ENCODE data around the gene ATP6V0C. TPM values are rescaled to one million over a fixed set of nuclear protein-coding genes. Genes with fewer than 3 reads are reported as not detected.

ATP6V0C gene
- total RNA-seq, 8 experiments from 2014 or later = 24.7 to 75.3 (median 47.4) TPM

DNA sequence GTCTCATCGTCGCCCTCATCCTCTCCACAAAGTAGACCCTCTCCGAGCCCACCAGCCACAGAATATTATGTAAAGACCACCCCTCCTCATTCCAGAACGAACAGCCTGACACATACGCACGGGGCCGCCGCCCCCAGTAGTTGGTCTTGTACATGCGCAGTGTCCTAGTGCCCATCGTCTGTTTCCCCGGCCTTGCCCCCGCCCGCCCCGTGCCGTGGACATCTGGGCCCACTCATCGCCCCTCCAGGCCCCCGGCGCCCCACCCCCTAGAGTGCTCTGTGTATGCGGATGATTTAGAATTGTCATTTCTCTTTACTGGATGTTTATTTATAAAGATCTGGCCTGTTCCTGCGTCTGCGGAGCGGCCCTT lies 5.9 kb downstream of the ATP6V0C start:
- Histone ChIP-seq H3K4me1 (replicated peaks in 1 of 2) (peaks cover 16 to 19% of the 10 kb centered on the region in 2 donors), H3K27ac (peak overlapping the region in 1 of 2 donors; percentile 85), H3K4me3 (peak overlapping the region; percentile 59 to 97 (median 69))
- ATAC-seq (replicated peaks in 6 of 8) = peak in 5 of 8 experiments; percentile 3 to 42 (median 28)
- 0 to 70% methylated on average over 1 to 6 of the region's 22 CpGs; no CpG with 5 or more reads in 8 of the 10 experiments for WGBS, 10 experiments
- in situ Hi-C loops (cut with MboI; ENCODE audit: low pct_unique_long_range_greater_than_20kb in 2 of 9, low sequenced_read_pairs in 9 of 9, unreplicated experiment in 9 of 9) = no loop called here

DNA sequence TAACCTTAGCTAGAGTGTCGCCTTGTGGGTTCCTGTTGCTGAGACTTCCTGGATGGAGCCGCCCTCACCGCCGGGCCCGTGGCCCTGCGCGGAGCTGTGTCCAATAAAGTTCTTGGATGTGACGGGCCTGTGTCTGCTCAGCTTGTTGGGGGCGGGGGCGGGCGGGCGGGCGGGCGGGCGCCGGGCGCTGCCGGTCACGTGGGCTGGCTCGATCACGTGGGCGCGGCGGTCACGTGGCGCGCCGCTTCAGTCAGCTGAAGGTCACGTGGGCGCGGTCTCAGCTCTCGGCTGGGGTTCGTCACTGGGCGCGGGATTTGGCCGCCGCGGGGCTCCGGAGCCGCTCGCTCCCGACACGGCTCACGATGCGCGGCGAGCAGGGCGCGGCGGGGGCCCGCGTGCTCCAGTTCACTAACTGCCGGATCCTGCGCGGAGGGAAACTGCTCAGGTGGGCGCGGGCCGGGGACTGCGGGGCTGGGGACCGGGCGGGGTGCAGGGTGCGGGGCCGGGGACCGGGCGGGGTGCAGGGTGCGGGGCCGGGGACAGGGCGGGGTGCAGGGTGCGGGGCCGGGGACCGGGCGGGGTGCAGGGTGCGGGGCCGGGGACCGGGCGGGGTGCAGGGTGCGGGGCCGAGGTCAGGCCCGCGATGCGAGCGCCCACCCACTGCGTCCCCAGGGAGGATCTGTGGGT lies 6.5 kb downstream of the ATP6V0C start, which contains the start of gene AMDHD2:
TSS of gene AMDHD2 (plus strand) at position 275 of the 687 bp plus-strand sequence. CDS start at position 363, 88 bp downstream.
- peak within 1 kb of the TSS; percentile 4 to 85 for H3K27ac ChIP-seq
- WGBS, 10 experiments = 0 to 13% (median 0%) methylated on average over 2 to 3 of the region's 83 CpGs; no CpG with 5 or more reads in 7 of the 10 experiments
- in situ Hi-C loops (cut with MboI; ENCODE audit: low pct_unique_long_range_greater_than_20kb in 2 of 9, low sequenced_read_pairs in 9 of 9, unreplicated experiment in 9 of 9) = no loop called here
- peak within 1 kb of the TSS; percentile 59 to 97 (median 69) for H3K4me3 ChIP-seq
- peaks cover 12 to 14% of the 10 kb centered on the region in 2 donors for H3K4me1 ChIP-seq (replicated peaks in 1 of 2)
- ATAC-seq (replicated peaks in 6 of 8) = peak; percentile 66 to 83 (median 77)

DNA sequence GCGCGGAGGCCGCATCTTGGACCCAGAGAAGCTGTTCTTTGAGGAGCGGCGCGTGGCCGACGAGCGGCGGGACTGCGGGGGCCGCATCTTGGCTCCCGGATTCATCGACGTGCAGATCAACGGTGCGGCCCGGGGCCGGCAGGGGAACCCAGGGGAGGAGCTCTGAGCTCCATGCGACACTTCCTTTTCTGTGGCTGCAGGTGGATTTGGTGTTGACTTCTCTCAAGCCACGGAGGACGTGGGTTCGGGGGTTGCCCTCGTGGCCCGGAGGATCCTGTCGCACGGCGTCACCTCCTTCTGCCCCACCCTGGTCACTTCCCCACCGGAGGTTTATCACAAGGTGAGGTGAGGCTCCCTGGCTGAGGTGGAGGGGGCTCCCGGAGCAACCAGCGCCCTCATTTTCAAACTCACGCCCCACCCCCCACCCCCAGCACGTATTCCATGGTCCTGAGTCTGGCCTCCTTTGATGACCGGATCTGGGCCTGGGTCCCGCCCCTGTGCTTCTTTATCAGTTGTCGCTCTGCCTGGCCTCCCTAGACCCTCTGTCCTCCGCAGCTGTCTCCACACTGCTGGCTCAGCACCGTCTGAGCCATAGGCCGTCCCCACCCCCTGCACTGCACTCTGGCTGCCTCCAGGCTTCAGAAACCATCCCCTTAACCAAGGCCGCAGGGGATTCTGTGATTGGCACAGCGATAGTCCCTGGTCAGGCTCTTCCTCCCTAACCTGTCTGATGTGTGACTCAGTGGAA lies 7.2 kb downstream of the ATP6V0C start:
- Histone ChIP-seq H3K27ac (peak overlapping the region in 1 of 2 donors; percentile 85), H3K4me1 (replicated peaks in 1 of 2) (peaks cover 6 to 10% of the 10 kb centered on the region in 2 donors), H3K4me3 (peak overlapping the region; percentile 59 to 97 (median 69))
- ATAC-seq (replicated peaks in 6 of 8) = peak in 6 of 8 experiments; percentile 6 to 28 (median 16)
- 0 to 48% (median 19%) methylated on average over 1 to 6 of the region's 41 CpGs; no CpG with 5 or more reads in 4 of the 10 experiments for whole genome bisulfite sequencing, 10 experiments
- in situ Hi-C loops (cut with MboI; ENCODE audit: low pct_unique_long_range_greater_than_20kb in 2 of 9, low sequenced_read_pairs in 9 of 9, unreplicated experiment in 9 of 9) = no loop called here

DNA sequence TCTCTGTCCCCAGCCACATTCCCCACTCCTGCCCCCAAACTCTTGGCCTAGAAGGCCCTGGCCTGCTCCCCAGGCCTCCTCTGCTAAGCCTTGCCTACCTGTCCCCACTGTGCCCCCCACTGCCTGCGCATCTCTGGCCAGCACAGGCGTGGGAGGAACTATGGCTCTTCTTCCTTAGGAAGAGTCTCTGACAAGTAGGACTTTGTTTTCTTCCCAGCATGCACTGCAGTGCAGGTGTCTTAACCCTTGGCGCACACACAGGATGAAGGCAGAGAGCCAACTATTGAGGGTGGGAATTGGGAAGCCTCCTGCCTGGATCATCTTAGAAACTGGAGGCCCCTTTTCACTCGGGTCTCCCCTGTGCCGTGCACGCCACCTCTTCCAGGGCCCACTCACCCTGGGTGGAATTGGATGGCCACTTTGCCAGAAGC lies 10.1 kb downstream of the ATP6V0C start:
- ATAC-seq (replicated peaks in 6 of 8) = no peak
- Histone ChIP-seq H3K27ac (no peak overlapping the region), H3K4me1 (replicated peaks in 1 of 2) (peaks cover 6 to 10% of the 10 kb centered on the region in 2 donors), H3K4me3 (no peak overlapping the region)
- in situ Hi-C loops (cut with MboI; ENCODE audit: low pct_unique_long_range_greater_than_20kb in 2 of 9, low sequenced_read_pairs in 9 of 9, unreplicated experiment in 9 of 9) = no loop called here
- WGBS, 10 experiments = 79 to 100% (median 100%) methylated on average over 1 to 3 of the region's 6 CpGs; no CpG with 5 or more reads in 4 of the 10 experiments

DNA sequence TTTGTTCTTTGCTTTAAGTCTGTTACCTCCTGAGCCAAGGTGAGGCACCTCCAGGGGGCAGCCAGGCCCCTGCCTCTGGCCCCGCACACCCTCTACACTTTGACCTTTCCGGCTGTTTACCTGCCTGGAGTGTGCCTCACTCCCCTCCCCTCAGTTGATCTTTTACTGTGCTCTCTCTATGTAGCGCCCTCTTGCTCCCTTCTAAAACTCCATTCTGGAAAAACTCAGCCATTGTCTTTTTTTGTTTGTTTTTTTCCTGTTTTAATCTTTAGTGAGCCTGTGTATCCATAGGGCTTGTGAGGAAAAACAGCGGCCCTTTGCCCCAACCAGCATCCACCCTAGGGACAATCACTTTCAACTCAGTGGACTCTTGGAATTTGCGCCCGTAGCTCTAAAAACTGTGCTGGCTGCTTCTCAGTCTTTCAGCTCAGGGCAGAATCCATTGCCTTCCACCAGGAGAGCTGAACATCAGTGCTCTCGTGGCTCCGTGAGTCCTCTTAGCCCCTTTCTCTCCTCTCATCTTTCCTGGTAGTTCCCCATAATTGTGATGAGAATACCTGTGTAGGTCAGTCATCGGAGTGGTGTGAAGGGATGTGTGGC lies 10.7 kb downstream of the ATP6V0C start:
- H3K27ac ChIP-seq = no peak overlapping the region
- no peak overlapping the region for H3K4me3 ChIP-seq
- WGBS, 10 experiments = 83 to 100% (median 94%) methylated on average over 2 to 7 of the region's 9 CpGs; no CpG with 5 or more reads in 1 of the 10 experiments
- in situ Hi-C loops (cut with MboI; ENCODE audit: low pct_unique_long_range_greater_than_20kb in 2 of 9, low sequenced_read_pairs in 9 of 9, unreplicated experiment in 9 of 9) = no loop called here
- H3K4me1 ChIP-seq (replicated peaks in 1 of 2) = peaks cover 6 to 9% of the 10 kb centered on the region in 2 donors
- no peak for ATAC-seq (replicated peaks in 6 of 8)

- 83 to 100% methylated on average over 1 of the region's 8 CpGs; no CpG with 5 or more reads in 8 of the 10 experiments for WGBS, 10 experiments
- H3K27ac ChIP-seq = no peak overlapping the region
- in situ Hi-C loops (cut with MboI; ENCODE audit: low pct_unique_long_range_greater_than_20kb in 2 of 9, low sequenced_read_pairs in 9 of 9, unreplicated experiment in 9 of 9) = no loop called here
- H3K4me1 ChIP-seq (replicated peaks in 1 of 2) = peaks cover 6 to 7% of the 10 kb centered on the region in 2 donors
- H3K4me3 ChIP-seq = no peak overlapping the region
- ATAC-seq (replicated peaks in 6 of 8) = no peak
Measured at GRCh38 chr16:2526135-2526534, 12.4 kb downstream of the ATP6V0C start.

DNA sequence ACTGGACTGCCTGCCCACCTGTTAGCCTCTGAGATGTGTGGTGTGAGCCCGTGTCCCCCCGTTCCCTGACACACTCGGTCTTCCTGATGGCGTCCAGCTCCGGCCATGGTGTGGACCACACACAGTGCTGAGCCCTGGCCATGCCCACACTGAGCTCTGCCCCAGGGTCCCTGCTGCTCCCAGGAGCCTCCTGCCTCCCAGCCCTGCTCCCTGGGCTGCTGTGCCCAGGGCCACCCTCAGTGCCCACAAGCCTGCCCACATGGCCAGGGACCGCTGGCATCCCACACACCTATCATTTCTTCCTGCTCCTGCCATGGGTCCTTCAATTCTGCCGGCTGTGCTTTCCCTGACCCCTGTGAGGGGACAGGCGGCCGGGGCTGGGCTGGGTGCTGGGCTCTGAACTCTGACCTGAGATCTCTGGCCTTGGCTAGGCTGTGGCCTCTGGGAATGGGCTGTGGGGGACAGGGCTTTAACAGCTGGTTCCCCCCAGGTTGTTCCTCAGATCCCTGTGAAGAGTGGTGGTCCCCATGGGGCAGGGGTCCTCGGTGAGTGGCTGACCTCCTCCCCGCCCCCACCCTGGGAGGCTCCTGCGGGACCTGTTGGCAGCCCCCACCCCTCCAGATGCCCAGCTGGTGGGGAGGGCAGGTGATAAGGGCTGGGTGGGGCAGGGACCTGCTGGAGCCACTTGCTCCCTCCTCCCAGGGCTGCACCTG lies 13.5 kb downstream of the ATP6V0C start:
- Histone ChIP-seq H3K27ac (no peak overlapping the region), H3K4me3 (no peak overlapping the region), H3K4me1 (replicated peaks in 1 of 2) (peaks cover 5 to 6% of the 10 kb centered on the region in 2 donors)
- no peak for ATAC-seq (replicated peaks in 6 of 8)
- in situ Hi-C loops (cut with MboI; ENCODE audit: low pct_unique_long_range_greater_than_20kb in 2 of 9, low sequenced_read_pairs in 9 of 9, unreplicated experiment in 9 of 9) = no loop called here
- 100% methylated on average over 1 of the region's 12 CpGs; no CpG with 5 or more reads in 9 of the 10 experiments for WGBS, 10 experiments

- no peak overlapping the region for H3K4me3 ChIP-seq
- in situ Hi-C loops (cut with MboI; ENCODE audit: low pct_unique_long_range_greater_than_20kb in 2 of 9, low sequenced_read_pairs in 9 of 9, unreplicated experiment in 9 of 9) = no loop called here
- peaks cover 5 to 6% of the 10 kb centered on the region in 2 donors for H3K4me1 ChIP-seq (replicated peaks in 1 of 2)
- no CpG with 5 or more reads among the region's 24 CpGs for WGBS, 10 experiments
- H3K27ac ChIP-seq = no peak overlapping the region
- ATAC-seq (replicated peaks in 6 of 8) = no peak
Measured at GRCh38 chr16:2527784-2528100, 14.0 kb downstream of the ATP6V0C start.

DNA sequence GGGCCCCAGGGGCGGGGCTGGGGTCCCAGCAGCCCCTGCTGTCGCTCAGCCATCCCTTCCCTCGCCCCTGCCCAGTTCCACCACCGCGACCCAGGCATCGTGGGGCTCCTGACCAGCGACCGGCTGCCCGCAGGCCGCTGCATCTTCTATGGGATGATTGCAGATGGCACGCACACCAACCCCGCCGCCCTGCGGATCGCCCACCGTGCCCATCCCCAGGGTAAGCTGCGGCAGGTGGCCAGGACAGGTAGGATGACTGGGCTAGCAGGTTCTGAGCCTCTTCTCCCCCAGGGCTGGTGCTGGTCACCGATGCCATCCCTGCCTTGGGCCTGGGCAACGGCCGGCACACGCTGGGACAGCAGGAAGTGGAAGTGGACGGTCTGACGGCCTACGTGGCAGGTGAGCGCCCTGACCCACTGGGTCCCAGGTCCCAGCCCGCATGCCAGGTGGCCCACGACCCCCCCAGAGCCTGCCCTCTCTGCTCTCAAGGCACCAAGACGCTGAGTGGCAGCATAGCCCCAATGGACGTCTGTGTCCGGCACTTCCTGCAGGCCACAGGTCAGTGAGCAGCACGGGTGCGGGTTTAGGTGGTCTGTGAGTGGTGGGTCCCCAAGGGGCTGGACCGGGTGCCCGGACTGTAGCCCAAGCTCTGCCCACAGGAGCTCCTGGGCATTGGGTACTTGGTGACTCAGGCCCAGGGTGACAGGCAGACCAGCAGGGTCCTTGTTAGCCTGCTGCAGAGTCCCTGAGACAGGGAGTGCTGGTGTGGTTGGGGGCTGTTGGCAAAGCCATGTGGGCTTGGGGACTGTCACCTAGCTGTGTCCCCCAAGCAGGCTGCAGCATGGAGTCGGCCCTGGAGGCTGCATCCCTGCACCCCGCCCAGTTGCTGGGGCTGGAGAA lies 14.7 kb downstream of the ATP6V0C start:
- Histone ChIP-seq H3K4me1 (replicated peaks in 1 of 2) (peaks cover 5 to 6% of the 10 kb centered on the region in 2 donors), H3K27ac (no peak overlapping the region), H3K4me3 (no peak overlapping the region)
- in situ Hi-C loops (cut with MboI; ENCODE audit: low pct_unique_long_range_greater_than_20kb in 2 of 9, low sequenced_read_pairs in 9 of 9, unreplicated experiment in 9 of 9) = no loop called here
- 80 to 93% methylated on average over 3 of the region's 36 CpGs; no CpG with 5 or more reads in 8 of the 10 experiments for WGBS, 10 experiments
- no peak for ATAC-seq (replicated peaks in 6 of 8)

- no peak overlapping the region for H3K27ac ChIP-seq
- WGBS, 10 experiments = 88 to 100% (median 92%) methylated on average over 3 to 19 of the region's 32 CpGs; no CpG with 5 or more reads in 7 of the 10 experiments
- peaks cover 5 to 6% of the 10 kb centered on the region in 2 donors for H3K4me1 ChIP-seq (replicated peaks in 1 of 2)
- in situ Hi-C loops (cut with MboI; ENCODE audit: low pct_unique_long_range_greater_than_20kb in 2 of 9, low sequenced_read_pairs in 9 of 9, unreplicated experiment in 9 of 9) = no loop called here
- no peak overlapping the region for H3K4me3 ChIP-seq
- no peak for ATAC-seq (replicated peaks in 6 of 8)
Measured at GRCh38 chr16:2529061-2529931, 15.5 kb downstream of the ATP6V0C start.

DNA sequence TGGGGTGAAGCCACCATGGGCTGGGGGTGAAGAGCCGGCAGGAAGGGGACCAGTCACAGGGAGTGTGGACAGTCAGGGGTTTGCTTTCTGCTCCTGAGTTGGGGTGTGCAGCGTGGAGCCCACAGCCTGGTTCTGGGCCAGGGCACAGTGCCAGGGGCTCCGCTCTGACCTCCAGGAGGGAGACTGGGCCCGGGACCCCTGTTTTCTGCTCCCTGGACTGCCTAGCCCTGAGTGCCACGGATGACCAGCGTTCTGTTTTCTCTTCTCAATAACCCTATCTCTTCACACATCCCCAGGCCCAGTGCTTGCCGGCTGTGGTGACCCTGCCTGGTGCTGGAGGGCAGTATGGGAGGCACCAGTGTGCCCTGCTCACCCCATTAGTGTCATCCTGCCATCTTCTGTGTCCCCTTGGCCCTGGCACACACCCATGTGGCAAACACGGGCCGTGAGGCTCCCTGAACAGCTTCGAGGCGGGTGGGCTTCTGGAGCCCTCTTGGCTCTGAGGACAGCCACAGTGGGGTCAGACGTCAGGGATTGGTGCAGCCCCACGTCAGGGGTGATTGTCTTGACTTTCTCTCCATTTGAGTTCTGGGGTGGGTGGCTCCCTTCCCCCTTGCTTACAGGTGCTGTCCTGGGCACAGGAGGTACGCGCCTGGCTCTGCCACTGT lies 16.3 kb downstream of the ATP6V0C start:
- Histone ChIP-seq H3K4me1 (replicated peaks in 1 of 2) (peaks cover 5 to 6% of the 10 kb centered on the region in 2 donors), H3K4me3 (no peak overlapping the region), H3K27ac (no peak overlapping the region)
- ATAC-seq (replicated peaks in 6 of 8) = no peak
- in situ Hi-C loops (cut with MboI; ENCODE audit: low pct_unique_long_range_greater_than_20kb in 2 of 9, low sequenced_read_pairs in 9 of 9, unreplicated experiment in 9 of 9) = no loop called here
- 80 to 100% (median 83%) methylated on average over 1 to 3 of the region's 15 CpGs; no CpG with 5 or more reads in 6 of the 10 experiments for WGBS, 10 experiments

Data from motor neuron (in vitro differentiated cells).